Measurements from ENCODE around the gene EIF4A3.
"Not testable (repeated sequence)": the region's sequence is repeated elsewhere in the genome, so short reads cannot be mapped to it uniquely, and the experiment has no call there.

EIF4A3 gene

DNA sequence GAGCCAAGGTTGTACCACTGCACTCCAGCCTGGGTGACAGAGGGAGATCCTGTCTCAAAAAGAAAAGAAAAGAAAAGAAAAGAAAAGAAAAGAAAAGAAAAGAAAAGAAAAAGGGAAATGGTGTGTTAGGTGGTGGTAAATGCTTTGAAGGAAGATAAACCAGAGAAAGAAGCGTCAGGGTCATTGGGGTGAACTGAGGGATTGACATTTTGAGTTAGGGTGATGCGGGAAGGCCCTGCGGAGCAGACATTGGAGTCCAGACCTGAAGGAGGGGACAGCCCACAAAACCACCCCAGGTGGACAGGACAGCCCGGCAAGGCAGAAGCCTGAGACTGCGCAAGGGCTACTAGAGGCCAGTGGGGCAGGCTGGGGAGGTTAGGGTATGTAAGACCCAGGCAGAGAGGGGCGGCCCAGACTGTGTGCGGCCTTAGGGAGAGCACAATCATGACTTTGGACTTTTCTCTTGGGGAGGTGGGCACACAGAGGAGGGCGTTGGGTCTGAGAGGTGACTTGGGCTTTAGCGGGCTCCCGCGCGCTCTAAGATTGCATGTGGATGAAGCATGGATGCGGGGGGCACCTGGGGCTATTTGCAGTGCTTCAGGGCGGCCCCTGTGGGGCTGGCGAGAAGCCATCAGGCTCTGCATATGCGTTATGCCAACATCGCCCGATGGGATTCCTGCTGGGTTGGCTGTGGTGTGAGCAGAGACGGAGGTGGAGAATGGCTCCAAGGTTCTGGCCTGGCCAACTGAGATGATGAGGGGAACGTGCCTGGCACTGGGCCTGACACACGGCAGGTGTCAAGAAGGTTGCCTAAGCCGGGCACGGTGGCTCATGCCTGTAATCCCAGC is 48.9 kb downstream of the EIF4A3 start:
- DNase-seq, result no peak

GRCh38 chr17:80097127-80097621 is 49.8 kb downstream of the EIF4A3 start:
- DNase-seq, result no peak

DNA sequence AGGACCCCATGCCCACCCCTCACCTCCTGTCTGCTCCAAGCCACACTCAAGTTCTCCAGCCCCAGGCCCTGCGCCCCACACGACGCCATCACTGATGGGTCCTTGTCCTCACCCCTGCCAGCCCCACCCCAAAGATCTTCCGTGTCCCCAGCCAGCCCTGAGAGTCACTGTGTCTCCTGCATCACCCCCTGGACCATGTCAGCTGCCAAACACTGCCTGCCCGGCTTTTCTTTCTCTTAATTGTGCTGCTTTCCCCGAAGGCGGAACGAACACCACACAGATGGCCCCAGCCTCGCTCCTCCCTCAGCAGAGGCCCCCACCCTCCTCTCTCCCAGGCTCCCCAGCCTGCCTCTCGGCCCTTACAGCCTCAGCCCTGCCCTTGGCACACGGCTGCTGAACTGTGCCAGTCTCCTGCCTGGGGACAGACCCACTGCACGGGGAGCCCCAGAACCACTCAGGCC is 50.3 kb downstream of the EIF4A3 start:
- DNase-seq, result no peak

GRCh38 chr17:80095844-80096475 is 51.0 kb downstream of the EIF4A3 start:
- no peak for DNase-seq

GRCh38 chr17:80095038-80095843 is 51.7 kb downstream of the EIF4A3 start:
- DNase-seq, result no peak

- no peak for DNase-seq
These were observed 54.0 kb downstream of the EIF4A3 start for GRCh38 chr17:80092959-80093358.

GRCh38 chr17:80091376-80091775 is 55.6 kb downstream of the EIF4A3 start:
- DNase-seq, result no peak

- DNase-seq, result not testable (repeated sequence)
These were observed 56.8 kb downstream of the EIF4A3 start for GRCh38 chr17:80090164-80090563.

DNA sequence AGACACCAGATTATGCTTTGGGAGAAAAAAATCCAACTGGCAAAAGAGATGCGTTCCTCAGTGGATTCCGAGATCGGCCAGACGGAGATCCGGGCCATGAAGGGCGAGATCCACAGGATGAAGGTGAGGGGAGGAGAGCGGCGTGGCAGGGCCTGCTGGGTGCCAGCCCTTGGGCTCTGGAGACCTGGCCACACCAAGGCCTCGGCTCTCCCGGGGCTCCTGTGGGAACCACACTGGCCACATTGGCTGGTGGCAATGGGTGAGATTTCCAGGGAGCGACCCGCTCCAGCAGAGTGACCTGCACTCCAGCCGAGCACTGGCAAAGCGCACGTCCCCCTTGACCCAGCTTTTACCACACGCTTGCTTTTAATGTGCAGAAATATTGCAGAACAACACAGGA is 57.2 kb downstream of the EIF4A3 start:
- no peak for DNase-seq

DNA sequence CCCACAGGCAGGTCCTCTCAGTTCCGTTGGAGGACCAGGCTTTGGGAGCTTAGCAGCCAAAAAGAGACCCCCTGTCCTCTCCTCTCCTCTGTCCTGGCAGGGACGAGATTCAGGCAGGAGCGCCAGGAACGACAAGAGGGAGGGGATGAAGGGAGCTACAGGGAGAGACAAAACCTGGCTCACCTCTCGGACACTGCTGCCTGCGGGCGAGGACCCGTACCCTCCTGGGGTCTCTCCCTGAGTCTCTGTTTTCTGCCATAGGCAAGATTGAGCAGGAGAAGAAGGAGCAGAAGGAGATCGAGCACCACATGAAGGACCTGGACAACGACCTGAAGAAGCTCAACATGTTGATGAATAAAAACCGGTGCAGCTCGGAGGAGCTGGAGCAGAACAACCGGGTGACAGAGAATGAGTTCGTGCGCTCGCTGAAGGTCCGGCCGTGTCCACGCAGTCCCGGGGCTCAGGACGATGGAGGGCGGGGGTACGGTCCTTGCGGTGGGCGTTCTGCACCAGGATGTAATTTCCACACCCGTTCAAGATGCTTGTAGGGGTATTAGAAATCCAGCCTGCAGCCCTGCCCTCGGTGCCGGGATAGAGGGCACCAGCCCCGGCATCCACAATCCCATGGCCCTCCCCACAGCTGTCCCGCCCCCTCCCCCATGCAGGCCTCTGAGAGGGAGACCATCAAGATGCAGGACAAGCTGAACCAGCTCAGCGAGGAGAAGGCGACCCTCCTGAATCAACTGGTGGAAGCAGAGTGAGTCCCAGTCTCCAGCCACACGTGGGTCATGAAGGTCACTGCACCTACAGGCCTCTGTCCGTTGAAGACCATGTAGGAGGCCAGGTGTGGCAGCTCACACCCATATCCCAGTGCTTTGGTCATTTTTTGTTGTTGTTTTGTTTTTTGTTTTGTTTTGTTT is 59.3 kb downstream of the EIF4A3 start:
- DNase-seq, result no peak

DNA sequence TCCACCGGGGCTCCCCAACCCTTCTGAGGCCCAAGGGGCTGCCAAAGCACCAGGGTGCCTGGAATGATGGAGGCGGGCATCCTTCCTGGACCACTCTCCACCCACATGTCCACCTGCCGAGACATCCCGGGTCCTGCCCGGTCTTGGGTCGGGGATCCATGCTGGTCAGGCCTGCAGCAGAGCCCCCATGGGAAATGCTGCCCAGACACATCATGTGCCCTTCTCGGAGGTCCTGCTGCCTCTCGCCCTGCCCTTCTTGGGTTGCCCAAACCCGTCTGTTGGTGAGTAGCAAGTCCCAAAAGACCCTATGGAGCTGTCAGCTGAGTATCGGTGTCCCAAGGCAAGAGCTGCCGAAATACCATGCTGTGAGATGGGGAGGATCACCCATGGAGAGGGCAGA is 60.3 kb downstream of the EIF4A3 start:
- no peak for DNase-seq

- no peak for DNase-seq
These were observed 60.8 kb downstream of the EIF4A3 start for GRCh38 chr17:80086081-80086480.

GRCh38 chr17:80084773-80085172 is 62.2 kb downstream of the EIF4A3 start:
- DNase-seq, result no peak

All from NCI-H1105 treated with DMSO at 0.1 percent for 48 hours (cell line).